ENCODE results near the gene RUNX2. TPM values are rescaled to one million over a fixed set of nuclear protein-coding genes. Genes with fewer than 3 reads are reported as not detected.
"Not testable (repeated sequence)": the region's sequence is repeated elsewhere in the genome, so short reads cannot be mapped to it uniquely, and the experiment has no call there.

Gene RUNX2
- total RNA-seq, 1 experiment from 2014 or later = 9.3 TPM

GRCh38 chr6:45466686-45467085 lies 138.6 kb downstream of the RUNX2 start:
- H3K9me3 Mint-ChIP-seq (ENCODE audit: unreplicated experiment) = no peaks in the 10 kb centered on the region
- H3K4me3 Mint-ChIP-seq (ENCODE audit: unreplicated experiment) = no peak overlapping the region
- H3K27ac Mint-ChIP-seq (ENCODE audit: low read depth, unreplicated experiment) = no peak overlapping the region
- no peak for DNase-seq (ENCODE audit: unreplicated experiment)
- BruUV-seq (replicated peaks) = no TSS peak
- no peaks in the 10 kb centered on the region for H3K27me3 Mint-ChIP-seq (ENCODE audit: insufficient read depth, unreplicated experiment)
- H3K36me3 Mint-ChIP-seq (ENCODE audit: insufficient read depth, unreplicated experiment) = no peaks in the 10 kb centered on the region
- CTCF ChIA-PET = no interaction called here
- intact Hi-C loops (cut with micrococcal nuclease) = no loop called here
- no peaks in the 10 kb centered on the region for H3K4me1 Mint-ChIP-seq (ENCODE audit: insufficient read depth, unreplicated experiment)
- TF ChIP-seq CTCF (IDR thresholded peaks at IDR 0.05; ENCODE audit: unreplicated experiment) = no peak
- POLR2A ChIA-PET = no interaction called here

- BruUV-seq (replicated peaks); POLR2A ChIA-PET; H3K4me3 Mint-ChIP-seq (ENCODE audit: unreplicated experiment); intact Hi-C loops (cut with micrococcal nuclease); H3K27me3 Mint-ChIP-seq (ENCODE audit: insufficient read depth, unreplicated experiment); H3K27ac Mint-ChIP-seq (ENCODE audit: low read depth, unreplicated experiment); H3K9me3 Mint-ChIP-seq (ENCODE audit: unreplicated experiment); H3K36me3 Mint-ChIP-seq (ENCODE audit: insufficient read depth, unreplicated experiment); CTCF ChIA-PET; H3K4me1 Mint-ChIP-seq (ENCODE audit: insufficient read depth, unreplicated experiment); DNase-seq (ENCODE audit: unreplicated experiment): not testable (repeated sequence)
These were observed 139.3 kb downstream of the RUNX2 start for GRCh38 chr6:45467417-45467816.

DNA sequence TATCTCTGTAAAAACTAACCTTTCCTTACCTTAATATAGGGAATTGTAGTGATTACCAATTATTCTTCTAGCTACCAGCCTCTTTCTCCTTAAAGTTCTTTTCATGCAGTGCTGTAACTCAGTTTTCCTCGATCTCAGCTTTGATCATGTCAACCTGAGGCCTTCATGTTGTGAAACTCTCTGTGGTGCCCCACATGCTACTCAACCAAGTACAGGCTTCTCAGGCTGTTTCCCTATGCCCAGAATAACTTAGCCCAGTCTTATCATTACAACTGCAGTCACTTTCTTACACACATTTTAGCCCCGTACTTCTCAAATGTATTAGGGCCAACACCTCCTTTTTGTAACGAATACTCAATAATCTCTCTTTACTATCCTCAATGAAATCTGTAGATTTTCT lies 139.7 kb downstream of the RUNX2 start:
- DNase-seq (ENCODE audit: unreplicated experiment) = no peak
- ChIA-PET CTCF (no interaction called here), POLR2A (interaction anchor here (0.7 kb wide), 1 partner anchor 14 kb away, joined by 3 read pairs; no protein-coding TSS in a partner anchor)
- no peak overlapping the region for H3K27ac Mint-ChIP-seq (ENCODE audit: low read depth, unreplicated experiment)
- no peak for TF ChIP-seq CTCF (IDR thresholded peaks at IDR 0.05; ENCODE audit: unreplicated experiment)
- H3K9me3 Mint-ChIP-seq (ENCODE audit: unreplicated experiment) = no peaks in the 10 kb centered on the region
- no peaks in the 10 kb centered on the region for H3K4me1 Mint-ChIP-seq (ENCODE audit: insufficient read depth, unreplicated experiment)
- intact Hi-C loops (cut with micrococcal nuclease) = no loop called here
- H3K27me3 Mint-ChIP-seq (ENCODE audit: insufficient read depth, unreplicated experiment) = no peaks in the 10 kb centered on the region
- no peaks in the 10 kb centered on the region for H3K36me3 Mint-ChIP-seq (ENCODE audit: insufficient read depth, unreplicated experiment)
- no peak overlapping the region for H3K4me3 Mint-ChIP-seq (ENCODE audit: unreplicated experiment)
- BruUV-seq (replicated peaks) = no TSS peak

DNA sequence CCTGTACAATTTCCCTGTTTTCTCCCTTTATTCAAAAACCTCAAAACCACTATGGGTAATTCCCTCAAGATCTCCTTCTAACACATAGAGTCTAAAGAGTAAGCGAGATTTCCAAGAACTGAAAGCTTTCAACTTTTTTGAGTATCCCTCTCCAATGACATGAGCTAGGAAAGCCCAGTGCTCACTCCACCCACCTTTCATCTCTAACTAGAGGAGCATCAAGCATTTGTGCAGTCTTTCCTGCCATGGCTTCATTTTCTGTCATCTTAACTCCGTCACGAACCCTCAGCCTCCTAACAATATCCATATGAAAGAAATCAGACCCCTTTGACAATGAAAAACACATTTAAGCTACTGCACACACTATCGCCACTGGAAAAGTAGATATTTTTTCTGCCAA lies 141.5 kb downstream of the RUNX2 start:
- DNase-seq (ENCODE audit: unreplicated experiment) = no peak
- POLR2A ChIA-PET = no interaction called here
- Mint-ChIP-seq H3K9me3 (ENCODE audit: unreplicated experiment) (no peaks in the 10 kb centered on the region), H3K4me1 (ENCODE audit: insufficient read depth, unreplicated experiment) (no peaks in the 10 kb centered on the region), H3K36me3 (ENCODE audit: insufficient read depth, unreplicated experiment) (no peaks in the 10 kb centered on the region), H3K27ac (ENCODE audit: low read depth, unreplicated experiment) (no peak overlapping the region), H3K4me3 (ENCODE audit: unreplicated experiment) (no peak overlapping the region), H3K27me3 (ENCODE audit: insufficient read depth, unreplicated experiment) (no peaks in the 10 kb centered on the region)
- CTCF ChIA-PET = no interaction called here
- no TSS peak for BruUV-seq (replicated peaks)
- intact Hi-C loops (cut with micrococcal nuclease) = no loop called here
- TF ChIP-seq CTCF (IDR thresholded peaks at IDR 0.05; ENCODE audit: unreplicated experiment) = no peak

GRCh38 chr6:45470131-45470738 lies 142.1 kb downstream of the RUNX2 start:
- no TSS peak for BruUV-seq (replicated peaks)
- Mint-ChIP-seq H3K9me3 (ENCODE audit: unreplicated experiment) (no peaks in the 10 kb centered on the region), H3K27ac (ENCODE audit: low read depth, unreplicated experiment) (no peak overlapping the region), H3K4me3 (ENCODE audit: unreplicated experiment) (no peak overlapping the region), H3K36me3 (ENCODE audit: insufficient read depth, unreplicated experiment) (no peaks in the 10 kb centered on the region), H3K4me1 (ENCODE audit: insufficient read depth, unreplicated experiment) (no peaks in the 10 kb centered on the region), H3K27me3 (ENCODE audit: insufficient read depth, unreplicated experiment) (no peaks in the 10 kb centered on the region)
- TF ChIP-seq CTCF (IDR thresholded peaks at IDR 0.05; ENCODE audit: unreplicated experiment) = no peak
- ChIA-PET CTCF (interaction anchor here (0.6 kb wide), 1 partner anchor 13 kb away, joined by 5 read pairs; no protein-coding TSS in a partner anchor), POLR2A (interaction anchor here (0.6 kb wide), 1 partner anchor 49 kb away, joined by 4 read pairs; no protein-coding TSS in a partner anchor)
- intact Hi-C loops (cut with micrococcal nuclease) = no loop called here
- DNase-seq (ENCODE audit: unreplicated experiment) = no peak
